ENCODE measurements around the gene NDOR1.
A peak's percentile ranks its signal among the peaks of the same experiment; 100 is the strongest.
"Not testable (repeated sequence)": the region's sequence is repeated elsewhere in the genome, so short reads cannot be mapped to it uniquely, and the experiment has no call there.

The NDOR1 gene

GRCh38 chr9:137256856-137257255, 51.4 kb downstream of the NDOR1 start:
- peak overlapping the region; percentile 83 to 97 (median 90) for H3K9ac ChIP-seq
- H3K4me1 ChIP-seq: peaks cover 43 to 64% (median 52%) of the 10 kb centered on the region in 10 experiments
- peak overlapping the region; percentile 94 to 100 (median 98) for H3K4me2 ChIP-seq
- H4K20me1 ChIP-seq: peaks cover 12 to 44% (median 20%) of the 10 kb centered on the region in 11 experiments; a peak in 20 of 22 replicates
- H3K36me3 ChIP-seq: peaks cover 27 to 52% (median 43%) of the 10 kb centered on the region in 11 experiments
- H3K4me3 ChIP-seq: peak overlapping the region; percentile 86 to 100 (median 97)
- no peaks in the 10 kb centered on the region for H3K27me3 ChIP-seq
- no peaks in the 10 kb centered on the region for H3K9me3 ChIP-seq (replicated peaks in 1 of 11)
- TF ChIP-seq Cebpa-rat (IDR thresholded peaks at IDR 0.05): no peak
- H3K27ac ChIP-seq: 0 out of 22 replicates have a peak overlapping the region, but pooled peaks of 3 of the 11 experiments have one; percentile 80 to 90 (median 84)

- H4K20me1 ChIP-seq: peaks cover 0 to 65% (median 19%) of the 10 kb centered on the region in 11 experiments; a peak in 15 of 22 replicates
- H3K27me3 ChIP-seq; H3K27ac ChIP-seq; H3K9ac ChIP-seq; H3K4me2 ChIP-seq; H3K4me3 ChIP-seq; H3K9me3 ChIP-seq (replicated peaks in 1 of 11): not testable (repeated sequence)
- peaks cover 14 to 34% (median 23%) of the 10 kb centered on the region in 10 experiments for H3K4me1 ChIP-seq
- H3K36me3 ChIP-seq: peaks cover 58 to 87% (median 74%) of the 10 kb centered on the region in 11 experiments
Observed at GRCh38 chr9:137262173-137262908, 56.8 kb downstream of the NDOR1 start.

GRCh38 chr9:137262909-137263285, 57.4 kb downstream of the NDOR1 start:
- no peak overlapping the region for H3K27ac ChIP-seq

DNA sequence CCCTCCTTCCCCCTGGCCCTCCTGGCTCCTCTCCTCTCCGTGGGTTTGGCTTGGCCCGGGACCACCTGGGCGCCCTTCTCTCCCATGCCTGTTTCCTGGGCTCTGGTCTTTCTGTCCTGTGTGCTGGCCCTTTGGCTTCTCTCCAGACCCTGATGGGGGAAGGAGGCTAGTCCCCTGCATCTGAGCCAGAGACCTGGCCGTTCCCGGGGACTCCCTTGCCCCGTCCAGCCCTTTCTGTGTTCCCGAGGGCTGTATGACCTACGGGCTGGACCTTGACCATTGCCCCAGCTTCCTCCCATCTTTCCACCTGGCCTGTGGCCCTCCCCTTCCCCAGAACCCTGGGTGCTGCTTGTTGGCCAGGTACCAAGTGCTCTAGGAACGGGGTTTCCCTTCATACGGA, 58.0 kb downstream of the NDOR1 start:
- Histone ChIP-seq H3K9me3 (replicated peaks in 1 of 11) (no peaks in the 10 kb centered on the region), H3K9ac (no peak overlapping the region; a peak in 1 of 22 replicates), H3K27me3 (no peaks in the 10 kb centered on the region), H4K20me1 (peaks cover 0 to 65% (median 19%) of the 10 kb centered on the region in 11 experiments; a peak in 17 of 22 replicates), H3K27ac (no peak overlapping the region), H3K36me3 (peaks cover 64 to 84% (median 76%) of the 10 kb centered on the region in 11 experiments), H3K4me3 (no peak overlapping the region), H3K4me1 (peaks cover 17 to 36% (median 26%) of the 10 kb centered on the region in 10 experiments), H3K4me2 (no peak overlapping the region)
- TF ChIP-seq Cebpa-rat (IDR thresholded peaks at IDR 0.05): no peak

More at GRCh38 chr9:137262909-137263285, 57.4 kb downstream of the NDOR1 start:
- H3K27me3 ChIP-seq: no peaks in the 10 kb centered on the region
- no peak overlapping the region for H3K4me2 ChIP-seq
- H3K9ac ChIP-seq: no peak overlapping the region
- peaks cover 0 to 65% (median 19%) of the 10 kb centered on the region in 11 experiments; a peak in 15 of 22 replicates for H4K20me1 ChIP-seq
- H3K36me3 ChIP-seq: peaks cover 64 to 87% (median 77%) of the 10 kb centered on the region in 11 experiments
- peaks cover 15 to 34% (median 23%) of the 10 kb centered on the region in 10 experiments for H3K4me1 ChIP-seq
- H3K9me3 ChIP-seq (replicated peaks in 1 of 11): no peaks in the 10 kb centered on the region
- no peak for TF ChIP-seq Cebpa-rat (IDR thresholded peaks at IDR 0.05)
- no peak overlapping the region for H3K4me3 ChIP-seq

GRCh38 chr9:137264067-137264466, 58.6 kb downstream of the NDOR1 start:
- H3K27ac ChIP-seq: no peak overlapping the region
- H3K9ac ChIP-seq: no peak overlapping the region
- no peaks in the 10 kb centered on the region for H3K9me3 ChIP-seq (replicated peaks in 1 of 11)
- peaks cover 0 to 65% (median 16%) of the 10 kb centered on the region in 11 experiments; a peak in 17 of 22 replicates for H4K20me1 ChIP-seq
- no peak for TF ChIP-seq Cebpa-rat (IDR thresholded peaks at IDR 0.05)
- no peak overlapping the region for H3K4me2 ChIP-seq
- H3K27me3 ChIP-seq: no peaks in the 10 kb centered on the region
- H3K4me1 ChIP-seq: peaks cover 20 to 39% (median 26%) of the 10 kb centered on the region in 10 experiments
- no peak overlapping the region for H3K4me3 ChIP-seq
- H3K36me3 ChIP-seq: peaks cover 64 to 84% (median 76%) of the 10 kb centered on the region in 11 experiments

DNA sequence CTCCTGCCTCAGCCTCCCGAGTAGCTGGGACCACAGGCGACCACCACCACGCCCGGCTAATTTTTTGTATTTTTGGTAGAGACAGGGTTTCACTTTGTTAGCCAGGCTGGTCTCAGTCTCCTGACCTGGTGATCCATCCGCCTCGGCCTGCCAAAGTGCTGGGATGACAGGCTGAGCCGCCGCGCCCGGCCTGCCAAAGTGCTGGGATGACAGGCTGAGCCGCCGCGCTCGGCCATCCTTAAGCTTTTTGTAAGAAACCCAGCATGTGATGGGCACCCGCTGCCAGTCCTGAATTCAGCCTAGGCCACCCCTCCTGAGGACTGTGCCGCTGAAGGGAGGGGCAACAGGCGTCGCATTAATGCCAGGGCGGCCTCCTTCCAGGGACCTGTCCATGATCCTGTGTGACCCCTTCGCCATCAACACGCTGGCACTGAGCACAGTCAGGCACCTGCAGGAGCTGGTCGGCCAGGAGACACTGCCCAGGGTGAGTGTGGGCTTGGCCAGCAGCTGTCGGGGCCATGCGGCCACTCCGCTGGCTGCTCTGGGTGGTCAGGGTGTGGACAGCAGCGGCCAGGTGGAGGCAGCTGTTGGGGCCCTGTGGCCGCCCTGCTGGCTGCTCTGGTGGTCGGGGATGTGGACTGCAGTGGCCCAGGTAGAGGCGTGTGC, 60.1 kb downstream of the NDOR1 start:
- H3K9ac ChIP-seq: peak overlapping the region in 1 of 11 experiments; percentile 19; a peak in 2 of 22 replicates
- peaks cover 0 to 75% (median 20%) of the 10 kb centered on the region in 11 experiments; a peak in 17 of 22 replicates for H4K20me1 ChIP-seq
- H3K9me3 ChIP-seq (replicated peaks in 1 of 11): no peaks in the 10 kb centered on the region
- peaks cover 63 to 91% (median 81%) of the 10 kb centered on the region in 11 experiments for H3K36me3 ChIP-seq
- peak overlapping the region in 1 of 11 experiments; percentile 21; a peak in 1 of 22 replicates for H3K27ac ChIP-seq
- no peak for TF ChIP-seq Cebpa-rat (IDR thresholded peaks at IDR 0.05)
- H3K4me1 ChIP-seq: peaks cover 36 to 51% (median 39%) of the 10 kb centered on the region in 10 experiments
- H3K4me3 ChIP-seq: no peak overlapping the region
- H3K27me3 ChIP-seq: no peaks in the 10 kb centered on the region
- H3K4me2 ChIP-seq: 0 out of 22 replicates have a peak overlapping the region, but pooled peaks of 1 of the 11 experiments have one; percentile 1

DNA sequence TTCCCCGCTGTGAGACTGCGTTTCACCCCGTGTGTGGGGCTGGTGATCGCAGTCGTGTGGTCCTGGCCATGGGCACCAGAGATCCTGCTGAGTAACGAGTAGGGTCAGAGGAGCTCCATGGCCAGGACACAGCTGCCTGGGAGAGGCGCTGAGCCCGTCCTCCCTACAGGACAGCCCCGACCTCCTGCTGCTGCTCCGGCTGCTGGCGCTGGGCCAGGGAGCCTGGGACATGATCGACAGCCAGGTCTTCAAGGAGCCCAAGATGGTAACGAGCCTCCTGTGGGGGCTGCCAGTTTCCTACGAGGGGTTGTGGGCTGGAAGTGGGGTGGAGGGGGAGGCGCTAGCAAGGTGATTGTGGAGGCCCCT, 60.6 kb downstream of the NDOR1 start:
- Histone ChIP-seq H3K27ac (peak overlapping the region in 1 of 11 experiments; percentile 21; a peak in 2 of 22 replicates), H3K27me3 (no peaks in the 10 kb centered on the region), H3K4me1 (peaks cover 41 to 56% (median 44%) of the 10 kb centered on the region in 10 experiments), H3K4me2 (0 out of 22 replicates have a peak overlapping the region, but pooled peaks of 1 of the 11 experiments have one; percentile 1), H3K4me3 (no peak overlapping the region), H3K9me3 (replicated peaks in 1 of 11) (no peaks in the 10 kb centered on the region), H3K36me3 (peaks cover 60 to 91% (median 81%) of the 10 kb centered on the region in 11 experiments), H4K20me1 (peaks cover 3 to 80% (median 25%) of the 10 kb centered on the region in 11 experiments; a peak in 19 of 22 replicates), H3K9ac (peak overlapping the region in 1 of 11 experiments; percentile 19; a peak in 2 of 22 replicates)
- TF ChIP-seq Cebpa-rat (IDR thresholded peaks at IDR 0.05): no peak
